Adrenal gland (tissue), 5 donors: ENCODE data around the gene ZNF714.

Experiments used
- POLR2A ChIP-seq, 2 donors: fragments of 450-650 bp; IDR thresholded peaks; one replicate each; pipeline ENCODE4 v1.6.1; 2017; ENCODE audit warnings: antibody characterized with exemption in 2 of 2, mild to moderate bottlenecking in 2 of 2, moderate library complexity in 1 of 2
- TF ChIP-seq, protein P1 (sequence below), 6 experiments: fragments of 450-650 bp in 4 of 6; fragments of 200-600 bp in 2 of 6; sonication (generic) in 1 of 6; IDR thresholded peaks; 1 replicate in 5 of 6; 2 replicates in 1 of 6; pipeline versions ENCODE4 v1.5.1 to v1.8.0; 2016 to 2021; ENCODE audit warnings: antibody characterized with exemption in 6 of 6, mild to moderate bottlenecking in 2 of 6, moderate library complexity in 1 of 6
- donor health status: DM: no; HTN: no; CAD: no.

DNA sequence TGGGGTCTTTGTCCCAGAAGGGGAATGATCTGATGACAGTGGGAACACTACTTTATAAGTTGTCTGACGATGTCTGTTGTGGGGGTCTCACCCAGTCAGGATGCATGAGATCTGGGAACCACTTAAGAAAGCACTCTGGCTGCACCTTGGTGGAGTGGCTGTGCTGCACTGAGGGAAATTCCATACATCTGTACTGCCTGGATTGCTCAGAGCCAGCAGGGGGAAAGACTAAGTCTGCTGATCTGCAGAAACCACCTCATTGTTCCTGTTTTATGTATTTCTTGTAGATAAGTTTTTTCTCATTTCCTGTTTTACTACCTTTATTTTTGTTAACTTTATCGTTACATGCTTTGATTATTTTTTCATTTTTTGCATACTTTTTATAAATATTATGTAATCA lies 34.3 kb upstream of the ZNF714 start:
- TF ChIP-seq, protein P1, sequence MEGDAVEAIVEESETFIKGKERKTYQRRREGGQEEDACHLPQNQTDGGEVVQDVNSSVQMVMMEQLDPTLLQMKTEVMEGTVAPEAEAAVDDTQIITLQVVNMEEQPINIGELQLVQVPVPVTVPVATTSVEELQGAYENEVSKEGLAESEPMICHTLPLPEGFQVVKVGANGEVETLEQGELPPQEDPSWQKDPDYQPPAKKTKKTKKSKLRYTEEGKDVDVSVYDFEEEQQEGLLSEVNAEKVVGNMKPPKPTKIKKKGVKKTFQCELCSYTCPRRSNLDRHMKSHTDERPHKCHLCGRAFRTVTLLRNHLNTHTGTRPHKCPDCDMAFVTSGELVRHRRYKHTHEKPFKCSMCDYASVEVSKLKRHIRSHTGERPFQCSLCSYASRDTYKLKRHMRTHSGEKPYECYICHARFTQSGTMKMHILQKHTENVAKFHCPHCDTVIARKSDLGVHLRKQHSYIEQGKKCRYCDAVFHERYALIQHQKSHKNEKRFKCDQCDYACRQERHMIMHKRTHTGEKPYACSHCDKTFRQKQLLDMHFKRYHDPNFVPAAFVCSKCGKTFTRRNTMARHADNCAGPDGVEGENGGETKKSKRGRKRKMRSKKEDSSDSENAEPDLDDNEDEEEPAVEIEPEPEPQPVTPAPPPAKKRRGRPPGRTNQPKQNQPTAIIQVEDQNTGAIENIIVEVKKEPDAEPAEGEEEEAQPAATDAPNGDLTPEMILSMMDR (IDR thresholded peaks at IDR 0.05), result no peak
- no peak for TF ChIP-seq POLR2A (IDR thresholded peaks at IDR 0.05)
